Keratinocyte (primary cell): ENCODE data around the gene L3MBTL4. TPM values are rescaled to one million over a fixed set of nuclear protein-coding genes. Genes with fewer than 3 reads are reported as not detected.

Experiments
- DNase-seq: peaks from one replicate; pipeline ENCODE4 v3.0.0-alpha.2; 2011; ENCODE audit warnings: low read depth, missing footprints, low spot score
- FAIRE-seq: peaks from 2 replicates; lab custom pipeline; 2011; peaks lifted over from hg19 to GRCh38; lab: Jason Lieb, UNC
- H2AFZ ChIP-seq: 2 replicates; pipeline ENCODE4 v1.6.0; 2012; ENCODE audit warnings: low read length, control low read depth, inconsistent platforms; ENCODE audit not compliant: control insufficient read depth
- H3K27ac ChIP-seq: 2 replicates; pipeline ENCODE4 v1.5.1; 2011; ENCODE audit warnings: low read length; ENCODE audit not compliant: control insufficient read depth, insufficient read depth
- H3K27me3 ChIP-seq: 3 replicates; pipeline ENCODE4 v1.6.0; 2011; ENCODE audit warnings: low read length; ENCODE audit not compliant: control insufficient read depth, insufficient read depth; ENCODE audit errors: extremely low read depth
- H3K36me3 ChIP-seq, 2 experiments: 2 replicates in 1 of 2; 3 replicates in 1 of 2; pipeline ENCODE4 v1.5.1; 2011; ENCODE audit warnings: low read length in 2 of 2, mild to moderate bottlenecking in 1 of 2; ENCODE audit not compliant: control insufficient read depth in 2 of 2, insufficient read depth in 2 of 2; ENCODE audit errors: extremely low read depth in 1 of 2
- H3K4me1 ChIP-seq: 3 replicates; pipeline ENCODE4 v1.5.1; 2011; ENCODE audit warnings: low read length; ENCODE audit not compliant: control insufficient read depth, insufficient read depth; ENCODE audit errors: extremely low read depth
- H3K4me2 ChIP-seq: 3 replicates; pipeline ENCODE4 v1.6.0; 2011; ENCODE audit warnings: low read depth, low read length; ENCODE audit not compliant: control insufficient read depth, insufficient read depth; ENCODE audit errors: extremely low read depth
- H3K4me3 ChIP-seq, 3 experiments: fragments of 200-600 bp in 1 of 3; sonication (generic) in 1 of 3; 2 replicates in 2 of 3; 3 replicates in 1 of 3; pipeline ENCODE4 v1.5.1; 2011 to 2016; ENCODE audit warnings: low read length in 3 of 3, mild to moderate bottlenecking in 3 of 3, control low read depth in 2 of 3, inconsistent platforms in 1 of 3, low read depth in 1 of 3, mixed read lengths in 1 of 3, mixed run types in 1 of 3, moderate library complexity in 1 of 3; ENCODE audit not compliant: control insufficient read depth in 2 of 3, insufficient read depth in 2 of 3; ENCODE audit errors: extremely low read depth in 1 of 3
- H3K79me2 ChIP-seq: 2 replicates; pipeline ENCODE4 v1.6.0; 2012; ENCODE audit warnings: low read length; ENCODE audit not compliant: control insufficient read depth, insufficient read depth
- H3K9ac ChIP-seq: 3 replicates; pipeline ENCODE4 v1.6.0; 2011; ENCODE audit warnings: low read length; ENCODE audit not compliant: control insufficient read depth, insufficient read depth; ENCODE audit errors: extremely low read depth
- H3K9me1 ChIP-seq: 3 replicates; pipeline ENCODE4 v1.6.0; 2011; ENCODE audit warnings: low read length; ENCODE audit not compliant: control insufficient read depth, insufficient read depth; ENCODE audit errors: extremely low read depth
- H3K9me3 ChIP-seq: 2 replicates; pipeline ENCODE4 v1.5.1; 2012; ENCODE audit warnings: low read depth, low read length; ENCODE audit not compliant: control insufficient read depth
- H4K20me1 ChIP-seq: 3 replicates; pipeline ENCODE4 v1.6.0; 2011; ENCODE audit warnings: low read length; ENCODE audit not compliant: control insufficient read depth, insufficient read depth; ENCODE audit errors: extremely low read depth
- CTCF ChIP-seq, 3 experiments: IDR thresholded peaks in 1 of 3; conservative IDR thresholded peaks in 1 of 3; optimal IDR thresholded peaks in 1 of 3; 2 replicates in 2 of 3; 3 replicates in 1 of 3; pipeline versions ENCODE3 to v1.5.1; 2011; ENCODE audit warnings: low read length in 3 of 3, mild to moderate bottlenecking in 3 of 3, moderate library complexity in 2 of 3, control low read depth in 1 of 3, inconsistent platforms in 1 of 3; ENCODE audit not compliant: insufficient read depth in 2 of 3; ENCODE audit errors: extremely low read depth in 1 of 3
- EZH2 ChIP-seq: IDR thresholded peaks from one replicate; pipeline ENCODE4 v1.6.1; 2012; ENCODE audit warnings: inconsistent platforms, mild to moderate bottlenecking, low read length, moderate library complexity
- dilution Hi-C: fragments of 300-500 bp; cut with MboI; formaldehyde crosslinking; loops from one replicate; pipeline ENCODE4 v1.7.0; 2020; ENCODE audit warnings: low sequenced_read_pairs; ENCODE audit not compliant: extremely low pct_ligation_motif_present
- polyA plus RNA-seq, 5 experiments: library from polyadenylated mRNA; depleted of rRNA in 3 of 5; stranded (reverse) in 3 of 5; stranded (forward) in 1 of 5; unstranded in 1 of 5; fragments of >200 nt; gene quantifications; 1 replicate in 1 of 5; 2 replicates in 3 of 5; 3 replicates in 1 of 5; pipeline versions ENCODE4 v1.2.1 to v1.2.3, GENCODE V29; 2011 to 2012; ENCODE audit warnings: missing spikeins in 2 of 5, low read depth in 1 of 5, low replicate concordance in 1 of 5

L3MBTL4 gene
- polyA plus RNA-seq, 1 donor (not counting 4 experiments of a cell fraction or from before 2014, with no cell fraction given): 0.17 TPM

DNA sequence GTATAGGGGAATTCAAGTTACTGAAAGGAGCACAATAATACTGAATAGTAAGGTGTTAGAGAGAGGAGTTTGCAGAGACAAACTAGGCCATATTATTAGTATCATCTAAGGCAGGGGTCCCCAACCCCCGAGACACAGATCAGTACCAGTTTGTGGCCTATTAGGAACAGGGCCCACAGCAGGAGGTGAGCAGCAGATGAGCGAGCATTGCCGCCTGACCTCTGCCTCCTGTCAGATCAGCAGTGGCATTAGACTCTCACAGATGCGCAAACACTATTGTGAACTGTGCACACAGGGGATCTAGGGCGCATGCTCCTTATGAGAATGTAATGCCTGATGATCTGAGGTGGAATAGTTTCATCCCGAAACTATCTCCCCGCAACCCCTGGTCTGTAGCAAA lies 477.6 kb downstream of the L3MBTL4 start:
- Histone ChIP-seq H3K27ac (no peak overlapping the region), H4K20me1 (no peaks in the 10 kb centered on the region), H3K4me3 (no peak overlapping the region), H3K9me1 (no peaks in the 10 kb centered on the region), H3K79me2 (no peaks in the 10 kb centered on the region), H2AFZ (no peak overlapping the region), H3K9ac (no peak overlapping the region), H3K27me3 (peaks cover 3% of the 10 kb centered on the region), H3K36me3 (no peaks in the 10 kb centered on the region), H3K9me3 (no peaks in the 10 kb centered on the region), H3K4me1 (no peaks in the 10 kb centered on the region), H3K4me2 (no peak overlapping the region)
- no peak for FAIRE-seq
- no peak for DNase-seq
- TF ChIP-seq CTCF (optimal IDR thresholded peaks at IDR 0.05 in 1 of 3, IDR thresholded peaks at IDR 0.05 in 1 of 3, conservative IDR thresholded peaks at IDR 0.05 in 1 of 3; ENCODE audit: extremely low read depth in 1 of 3, insufficient read depth in 2 of 3, low read length in 3 of 3) (no peak), EZH2 (no peak)
- dilution Hi-C loops: no loop called here

GRCh38 chr18:5930789-5931188 lies 483.9 kb downstream of the L3MBTL4 start:
- peaks cover 6% of the 10 kb centered on the region for H3K27me3 ChIP-seq
- no peak overlapping the region for H3K4me3 ChIP-seq
- no peak overlapping the region for H3K9ac ChIP-seq
- dilution Hi-C loops: no loop called here
- no peak overlapping the region for H2AFZ ChIP-seq
- no peaks in the 10 kb centered on the region for H3K9me1 ChIP-seq
- H3K36me3 ChIP-seq: no peaks in the 10 kb centered on the region
- no peak overlapping the region for H3K4me2 ChIP-seq
- no peaks in the 10 kb centered on the region for H3K9me3 ChIP-seq
- DNase-seq (no peak), FAIRE-seq (no peak)
- H4K20me1 ChIP-seq: no peaks in the 10 kb centered on the region
- H3K79me2 ChIP-seq: no peaks in the 10 kb centered on the region
- no peak overlapping the region for H3K27ac ChIP-seq
- no peaks in the 10 kb centered on the region for H3K4me1 ChIP-seq
- TF ChIP-seq CTCF (optimal IDR thresholded peaks at IDR 0.05 in 1 of 3, IDR thresholded peaks at IDR 0.05 in 1 of 3, conservative IDR thresholded peaks at IDR 0.05 in 1 of 3; ENCODE audit: extremely low read depth in 1 of 3, insufficient read depth in 2 of 3, low read length in 3 of 3) (no peak), EZH2 (no peak)
